ENCODE results near the gene SWAP70.

Gene SWAP70

DNA sequence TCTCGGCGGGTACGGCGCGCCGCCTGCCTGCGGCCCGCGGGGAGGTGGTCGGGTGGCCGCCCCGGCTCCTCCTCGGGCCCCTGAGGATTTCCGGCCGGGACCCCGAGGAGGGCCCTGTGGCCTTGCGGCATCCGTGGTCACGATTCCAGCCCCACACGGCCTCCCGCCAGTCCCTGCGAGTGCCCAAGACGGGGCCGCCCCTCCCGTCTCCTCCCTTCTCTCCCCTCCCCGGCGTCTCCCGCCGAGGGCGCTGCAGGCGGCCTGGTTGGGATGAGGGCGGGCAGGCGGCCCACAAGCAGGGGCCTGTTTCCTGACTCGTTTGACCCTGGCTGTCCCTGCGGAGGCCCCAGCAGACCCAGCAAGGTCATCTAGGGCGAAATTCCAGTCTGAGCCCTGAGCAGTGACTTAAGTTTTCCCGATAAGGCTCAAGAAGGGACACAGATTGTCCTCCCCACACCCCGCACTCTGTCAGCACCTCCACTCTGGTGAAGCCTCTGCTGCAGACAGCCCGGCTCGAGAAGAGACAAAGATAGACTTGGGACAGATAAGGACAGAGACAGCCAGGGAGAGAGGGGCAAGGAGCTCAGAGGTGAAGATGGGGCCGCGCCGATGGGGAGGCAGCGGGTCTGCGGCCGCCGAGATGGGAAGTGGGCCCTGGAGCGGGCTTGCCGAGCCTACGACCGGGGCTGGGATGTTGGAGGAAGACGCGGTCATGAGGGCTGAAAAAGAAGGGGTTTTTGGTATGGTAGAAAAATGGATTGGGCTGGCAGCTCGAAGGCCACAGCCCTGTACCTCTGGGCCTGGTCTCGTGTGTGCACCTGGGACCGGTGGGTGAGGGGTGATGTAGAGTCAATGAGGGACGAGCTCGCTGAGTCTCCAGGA, 95.0 kb downstream of the SWAP70 start:
- Histone ChIP-seq H3K27me3 (ENCODE audit: insufficient read depth, low read length) (no peaks in the 10 kb centered on the region), H2BK5ac (ENCODE audit: low read depth, low read length, poor library complexity) (peak overlapping the region; percentile 75), H3K79me2 (ENCODE audit: control insufficient read depth, insufficient read depth, low read length, poor library complexity) (peaks cover 9% of the 10 kb centered on the region), H3K4me2 (ENCODE audit: low read length) (peak overlapping the region; percentile 56), H4K8ac (ENCODE audit: low read depth, low read length) (peak overlapping the region; percentile 75), H3K9me3 (ENCODE audit: insufficient read depth, low read depth, low read length) (no peaks in the 10 kb centered on the region), H3K79me1 (ENCODE audit: low read length) (peaks cover 40% of the 10 kb centered on the region), H3K9ac (ENCODE audit: low read length) (peak overlapping the region; percentile 44), H3K4me3 (ENCODE audit: low read depth, low read length) (peak overlapping the region; percentile 65), H3K36me3 (ENCODE audit: control insufficient read depth in 1 of 2, insufficient read depth in 2 of 2, low read length in 2 of 2) (no peaks in the 10 kb centered on the region), H4K12ac (ENCODE audit: low read depth, low read length) (peak overlapping the region; percentile 72), H4K91ac (ENCODE audit: low read depth, low read length) (peak overlapping the region; percentile 97), H3K23ac (ENCODE audit: low read length) (no peak overlapping the region), H2BK12ac (ENCODE audit: low read length) (peak overlapping the region; percentile 76), H2BK120ac (ENCODE audit: insufficient read depth, low read length, poor library complexity) (peak overlapping the region; percentile 98), H3K4me1 (ENCODE audit: control insufficient read depth in 1 of 2, insufficient read depth in 2 of 2, low read length in 2 of 2) (peaks cover 38 to 43% of the 10 kb centered on the region in 2 experiments), H3K14ac (ENCODE audit: low read length) (peak overlapping the region; percentile 94), H3K18ac (ENCODE audit: low read length) (peak overlapping the region; percentile 92), H2AFZ (ENCODE audit: insufficient read depth, low read length, poor library complexity) (peak overlapping the region; percentile 80), H2AK5ac (ENCODE audit: low read length) (peak overlapping the region; percentile 82), H3K4ac (ENCODE audit: low read depth, low read length) (peak overlapping the region; percentile 53), H3K27ac (ENCODE audit: low read depth, low read length) (peak overlapping the region; percentile 94)
- no CpG with 5 or more reads among the region's 58 CpGs for WGBS (ENCODE audit: extremely low coverage, insufficient coverage, insufficient read length)
- DNase-seq = peak; percentile 87 to 89

DNA sequence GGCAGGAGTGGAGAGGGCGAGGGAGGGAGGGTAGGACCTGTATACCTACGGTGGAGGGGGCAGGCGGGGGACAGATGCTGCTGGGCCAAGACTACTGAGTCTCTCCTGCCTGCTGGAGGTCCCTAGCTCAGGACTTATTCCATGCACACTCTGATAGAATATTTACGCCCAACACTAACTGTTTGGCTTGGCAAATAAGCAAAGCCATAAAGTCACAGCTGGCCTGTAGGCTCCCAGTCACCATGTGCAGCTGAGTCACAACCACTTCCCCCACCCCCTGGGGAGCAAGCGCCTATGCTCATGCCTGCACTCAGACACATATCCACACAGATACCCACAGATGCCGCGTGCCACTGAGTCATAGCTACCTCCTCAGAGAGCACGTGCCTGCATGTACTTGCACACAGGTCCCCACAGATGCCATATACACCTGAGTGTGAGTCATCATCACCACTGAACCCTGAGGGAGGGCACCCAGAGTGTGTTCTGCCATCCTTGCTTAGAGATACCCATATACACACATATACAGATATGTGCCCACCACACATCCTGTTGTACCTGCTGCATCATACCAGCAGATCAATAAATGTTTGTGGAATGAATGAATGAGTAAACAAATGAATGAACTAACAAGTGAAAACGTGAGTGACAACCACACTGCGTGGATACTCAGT, 95.8 kb downstream of the SWAP70 start:
- WGBS (ENCODE audit: extremely low coverage, insufficient coverage, insufficient read length) = no CpG with 5 or more reads among the region's 10 CpGs
- H3K18ac ChIP-seq (ENCODE audit: low read length) = peak overlapping the region; percentile 50
- peak overlapping the region; percentile 52 for H3K14ac ChIP-seq (ENCODE audit: low read length)
- peak; percentile 98 for DNase-seq
- no peaks in the 10 kb centered on the region for H3K9me3 ChIP-seq (ENCODE audit: insufficient read depth, low read depth, low read length)
- peak overlapping the region; percentile 94 for H3K27ac ChIP-seq (ENCODE audit: low read depth, low read length)
- peaks cover 38 to 47% of the 10 kb centered on the region in 2 experiments for H3K4me1 ChIP-seq (ENCODE audit: control insufficient read depth in 1 of 2, insufficient read depth in 2 of 2, low read length in 2 of 2)
- H4K91ac ChIP-seq (ENCODE audit: low read depth, low read length) = peak overlapping the region; percentile 97
- no peak overlapping the region for H3K23ac ChIP-seq (ENCODE audit: low read length)
- H3K4me2 ChIP-seq (ENCODE audit: low read length) = no peak overlapping the region
- peak overlapping the region; percentile 82 for H2AK5ac ChIP-seq (ENCODE audit: low read length)
- peaks cover 9% of the 10 kb centered on the region for H3K79me2 ChIP-seq (ENCODE audit: control insufficient read depth, insufficient read depth, low read length, poor library complexity)
- H3K36me3 ChIP-seq (ENCODE audit: control insufficient read depth in 1 of 2, insufficient read depth in 2 of 2, low read length in 2 of 2) = no peaks in the 10 kb centered on the region
- H3K4ac ChIP-seq (ENCODE audit: low read depth, low read length) = peak overlapping the region; percentile 29
- peak overlapping the region; percentile 98 for H2BK120ac ChIP-seq (ENCODE audit: insufficient read depth, low read length, poor library complexity)
- H3K4me3 ChIP-seq (ENCODE audit: low read depth, low read length) = no peak overlapping the region
- peaks cover 45% of the 10 kb centered on the region for H3K79me1 ChIP-seq (ENCODE audit: low read length)
- H3K27me3 ChIP-seq (ENCODE audit: insufficient read depth, low read length) = no peaks in the 10 kb centered on the region
- no peak overlapping the region for H3K9ac ChIP-seq (ENCODE audit: low read length)
- peak overlapping the region; percentile 35 for H4K12ac ChIP-seq (ENCODE audit: low read depth, low read length)
- peak overlapping the region; percentile 11 for H4K8ac ChIP-seq (ENCODE audit: low read depth, low read length)
- peak overlapping the region; percentile 56 for H2BK12ac ChIP-seq (ENCODE audit: low read length)
- H2AFZ ChIP-seq (ENCODE audit: insufficient read depth, low read length, poor library complexity) = peak overlapping the region; percentile 35
- H2BK5ac ChIP-seq (ENCODE audit: low read depth, low read length, poor library complexity) = peak overlapping the region; percentile 64

DNA sequence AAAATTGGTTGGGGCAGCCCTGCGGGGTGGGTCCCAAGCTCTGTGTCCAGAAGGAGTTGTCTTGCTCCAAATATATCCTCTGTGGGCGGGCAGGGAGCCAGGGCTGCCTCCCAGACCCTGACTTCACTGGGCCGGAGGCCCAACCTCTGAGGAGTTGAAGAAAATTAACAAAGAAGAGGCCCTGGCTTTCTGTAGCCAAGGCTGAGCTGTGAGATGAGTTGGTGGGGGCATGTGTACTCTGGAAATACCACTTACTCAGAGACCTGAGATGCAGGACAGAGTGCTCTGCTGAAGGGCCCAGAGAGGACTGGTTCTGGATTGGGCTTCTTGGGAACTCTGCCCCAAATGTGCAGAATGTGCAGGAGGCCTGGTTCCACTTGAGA, 96.3 kb downstream of the SWAP70 start:
- peaks cover 10% of the 10 kb centered on the region for H3K79me2 ChIP-seq (ENCODE audit: control insufficient read depth, insufficient read depth, low read length, poor library complexity)
- H3K4me3 ChIP-seq (ENCODE audit: low read depth, low read length) = no peak overlapping the region
- no CpG with 5 or more reads among the region's 3 CpGs for WGBS (ENCODE audit: extremely low coverage, insufficient coverage, insufficient read length)
- H3K23ac ChIP-seq (ENCODE audit: low read length) = no peak overlapping the region
- H3K79me1 ChIP-seq (ENCODE audit: low read length) = peaks cover 49% of the 10 kb centered on the region
- peak overlapping the region; percentile 13 for H3K27ac ChIP-seq (ENCODE audit: low read depth, low read length)
- H2BK120ac ChIP-seq (ENCODE audit: insufficient read depth, low read length, poor library complexity) = peak overlapping the region; percentile 39
- H2BK5ac ChIP-seq (ENCODE audit: low read depth, low read length, poor library complexity) = peak overlapping the region; percentile 64
- H4K91ac ChIP-seq (ENCODE audit: low read depth, low read length) = peak overlapping the region; percentile 60
- H2AK5ac ChIP-seq (ENCODE audit: low read length) = no peak overlapping the region
- peak overlapping the region; percentile 32 for H3K14ac ChIP-seq (ENCODE audit: low read length)
- no peak overlapping the region for H4K12ac ChIP-seq (ENCODE audit: low read depth, low read length)
- peak overlapping the region; percentile 21 for H2BK12ac ChIP-seq (ENCODE audit: low read length)
- no peaks in the 10 kb centered on the region for H3K36me3 ChIP-seq (ENCODE audit: control insufficient read depth in 1 of 2, insufficient read depth in 2 of 2, low read length in 2 of 2)
- peaks cover 42 to 52% of the 10 kb centered on the region in 2 experiments for H3K4me1 ChIP-seq (ENCODE audit: control insufficient read depth in 1 of 2, insufficient read depth in 2 of 2, low read length in 2 of 2)
- peak overlapping the region; percentile 9 for H3K18ac ChIP-seq (ENCODE audit: low read length)
- no peak overlapping the region for H3K4me2 ChIP-seq (ENCODE audit: low read length)
- H4K8ac ChIP-seq (ENCODE audit: low read depth, low read length) = peak overlapping the region; percentile 14
- no peak overlapping the region for H3K9ac ChIP-seq (ENCODE audit: low read length)
- H3K27me3 ChIP-seq (ENCODE audit: insufficient read depth, low read length) = no peaks in the 10 kb centered on the region
- H3K4ac ChIP-seq (ENCODE audit: low read depth, low read length) = no peak overlapping the region
- no peaks in the 10 kb centered on the region for H3K9me3 ChIP-seq (ENCODE audit: insufficient read depth, low read depth, low read length)
- H2AFZ ChIP-seq (ENCODE audit: insufficient read depth, low read length, poor library complexity) = no peak overlapping the region
- peak in 1 of 2 donors; percentile 33 for DNase-seq

DNA sequence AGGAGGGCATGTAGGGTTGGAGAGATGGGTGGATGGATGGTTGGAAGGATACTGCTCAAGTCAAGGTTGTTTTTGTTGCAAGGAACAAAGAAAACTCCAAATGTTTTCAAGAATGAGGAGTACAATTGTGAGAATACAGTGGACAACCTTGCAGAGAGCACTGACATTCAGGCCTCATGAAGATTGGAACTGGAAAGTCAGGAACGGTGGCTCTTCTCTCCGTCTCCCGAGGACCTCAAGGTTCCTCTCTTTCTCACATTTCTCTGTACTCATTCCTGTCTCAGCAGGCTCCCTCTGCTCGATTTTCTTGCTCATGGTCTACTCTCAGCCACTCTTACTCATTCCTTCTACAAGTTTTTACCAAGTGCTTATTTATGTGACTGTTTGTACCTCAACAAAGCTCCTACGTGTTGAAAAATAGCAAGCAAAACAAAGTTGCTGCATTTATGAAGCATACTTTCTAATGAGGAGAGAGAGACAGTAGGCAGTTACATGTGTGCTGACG, 97.6 kb downstream of the SWAP70 start:
- Histone ChIP-seq H2AK5ac (ENCODE audit: low read length) (no peak overlapping the region), H4K91ac (ENCODE audit: low read depth, low read length) (no peak overlapping the region)
- no CpG with 5 or more reads among the region's 6 CpGs for WGBS (ENCODE audit: extremely low coverage, insufficient coverage, insufficient read length)

More for the DNA sequence above, 97.6 kb downstream of the SWAP70 start:
- Histone ChIP-seq H3K79me2 (ENCODE audit: control insufficient read depth, insufficient read depth, low read length, poor library complexity) (peaks cover 15% of the 10 kb centered on the region), H3K4me2 (ENCODE audit: low read length) (no peak overlapping the region), H3K18ac (ENCODE audit: low read length) (no peak overlapping the region), H3K79me1 (ENCODE audit: low read length) (peaks cover 55% of the 10 kb centered on the region), H3K14ac (ENCODE audit: low read length) (no peak overlapping the region), H3K27me3 (ENCODE audit: insufficient read depth, low read length) (no peaks in the 10 kb centered on the region), H3K23ac (ENCODE audit: low read length) (no peak overlapping the region), H3K9ac (ENCODE audit: low read length) (no peak overlapping the region), H3K4ac (ENCODE audit: low read depth, low read length) (no peak overlapping the region), H3K9me3 (ENCODE audit: insufficient read depth, low read depth, low read length) (no peaks in the 10 kb centered on the region), H2BK5ac (ENCODE audit: low read depth, low read length, poor library complexity) (no peak overlapping the region), H4K8ac (ENCODE audit: low read depth, low read length) (no peak overlapping the region), H4K12ac (ENCODE audit: low read depth, low read length) (no peak overlapping the region), H2AFZ (ENCODE audit: insufficient read depth, low read length, poor library complexity) (no peak overlapping the region), H3K27ac (ENCODE audit: low read depth, low read length) (no peak overlapping the region), H3K4me1 (ENCODE audit: control insufficient read depth in 1 of 2, insufficient read depth in 2 of 2, low read length in 2 of 2) (peaks cover 42 to 52% of the 10 kb centered on the region in 2 experiments), H2BK120ac (ENCODE audit: insufficient read depth, low read length, poor library complexity) (peak overlapping the region; percentile 65), H2BK12ac (ENCODE audit: low read length) (no peak overlapping the region), H3K4me3 (ENCODE audit: low read depth, low read length) (no peak overlapping the region), H3K36me3 (ENCODE audit: control insufficient read depth in 1 of 2, insufficient read depth in 2 of 2, low read length in 2 of 2) (no peaks in the 10 kb centered on the region)
- peak in 1 of 2 donors; percentile 64 for DNase-seq
